Stomach (tissue), 9 donors: Measurements from ENCODE around the gene C1orf174. TPM values are rescaled to one million over a fixed set of nuclear protein-coding genes. Genes with fewer than 3 reads are reported as not detected.
A peak's percentile ranks its signal among the peaks of the same experiment; 100 is the strongest.

Experiments used
- DNase-seq, 2 donors: peaks; one replicate each; pipeline versions ENCODE4 v3.0.0 to v3.0.0-alpha.2; 2013 to 2019
- H3K27ac ChIP-seq, 5 donors: fragments of 200-600 bp in 4 of 5; sonication (generic) in 4 of 5; one replicate each; pipeline ENCODE4 v1.5.1; 2013 to 2019; ENCODE audit warnings: mild to moderate bottlenecking in 1 of 5, moderate library complexity in 1 of 5
- H3K27me3 ChIP-seq, 3 donors: fragments of 200-600 bp; sonication (generic); one replicate each; pipeline ENCODE4 v1.5.1; 2017 to 2019; ENCODE audit warnings: mixed run types in 1 of 3
- H3K36me3 ChIP-seq, 4 donors: fragments of 200-600 bp; sonication (generic); 1 replicate in 3 of 4; 2 replicates in 1 of 4; pipeline ENCODE4 v1.5.1; 2016 to 2019
- H3K4me1 ChIP-seq, 4 donors: fragments of 200-600 bp; sonication (generic); one replicate each; pipeline ENCODE4 v1.5.1; 2016 to 2019
- H3K4me3 ChIP-seq, 4 donors: fragments of 200-600 bp; sonication (generic) in 3 of 4; one replicate each; pipeline ENCODE4 v1.5.1; 2016 to 2019; ENCODE audit warnings: mild to moderate bottlenecking in 1 of 4
- H3K9me3 ChIP-seq, 4 donors: fragments of 200-600 bp; sonication (generic); one replicate each; pipeline ENCODE4 v1.5.1; 2016 to 2019
- EP300 ChIP-seq: sonication (generic); formaldehyde crosslinking; IDR thresholded peaks from one replicate; pipeline ENCODE4 v1.6.1; 2017; ENCODE audit warnings: antibody characterized with exemption
- POLR2A ChIP-seq, 4 donors: fragments of 450-650 bp; IDR thresholded peaks; one replicate each; pipeline ENCODE4 v1.6.1; 2016; ENCODE audit warnings: antibody characterized with exemption in 4 of 4, control low read depth in 2 of 4, mild to moderate bottlenecking in 1 of 4, moderate library complexity in 1 of 4
- POLR2AphosphoS5 ChIP-seq, 3 donors: sonication (generic); formaldehyde crosslinking; IDR thresholded peaks; one replicate each; pipeline ENCODE4 v1.6.1; 2016; ENCODE audit warnings: antibody characterized with exemption in 3 of 3
- WGBS, 5 donors: extraction: QIAGEN DNeasy Blood & Tissue Kit in 3 of 5; methylation state at CpG; one replicate each; pipeline versions ENCODE4 v1.1.5 to v1.1.7; 2013 to 2018; 5-methylcytosine and 5-hydroxymethylcytosine counted together
- intact Hi-C: fragments of 100-400 bp; cut with DNase I; formaldehyde crosslinking; loops from one replicate; pipeline ENCODE4 v1.15.1; 2023; ENCODE audit warnings: low total_unique reads
- polyA plus RNA-seq, 3 donors: library from polyadenylated mRNA; stranded (reverse); fragments of 200-250 nt; gene quantifications; one replicate each; pipeline ENCODE4 v1.2.3, GENCODE V29; 2013
- total RNA-seq, 5 donors: library from RNA; depleted of rRNA; stranded (reverse); fragments of >200 nt; gene quantifications; one replicate each; pipeline versions ENCODE4 v1.1.0 to v1.2.3, GENCODE V29; 2014 to 2016
- TF ChIP-seq, protein P1 (sequence below), 7 experiments: fragments of 450-650 bp in 4 of 7; fragments of 200-600 bp in 3 of 7; sonication (generic) in 3 of 7; IDR thresholded peaks; one replicate each; pipeline ENCODE4 v1.5.1; 2016 to 2019; ENCODE audit warnings: antibody characterized with exemption in 7 of 7, control low read depth in 2 of 7, mild to moderate bottlenecking in 1 of 7
- donor health status: healthy with polysubstance abuse.
- donor health status: Bipolar disorder and iron deficiency.
- donor health status: healthy.

C1orf174 gene
- total and polyA plus RNA-seq, 8 donors: 13.1 to 124 (median 18.2) TPM

DNA sequence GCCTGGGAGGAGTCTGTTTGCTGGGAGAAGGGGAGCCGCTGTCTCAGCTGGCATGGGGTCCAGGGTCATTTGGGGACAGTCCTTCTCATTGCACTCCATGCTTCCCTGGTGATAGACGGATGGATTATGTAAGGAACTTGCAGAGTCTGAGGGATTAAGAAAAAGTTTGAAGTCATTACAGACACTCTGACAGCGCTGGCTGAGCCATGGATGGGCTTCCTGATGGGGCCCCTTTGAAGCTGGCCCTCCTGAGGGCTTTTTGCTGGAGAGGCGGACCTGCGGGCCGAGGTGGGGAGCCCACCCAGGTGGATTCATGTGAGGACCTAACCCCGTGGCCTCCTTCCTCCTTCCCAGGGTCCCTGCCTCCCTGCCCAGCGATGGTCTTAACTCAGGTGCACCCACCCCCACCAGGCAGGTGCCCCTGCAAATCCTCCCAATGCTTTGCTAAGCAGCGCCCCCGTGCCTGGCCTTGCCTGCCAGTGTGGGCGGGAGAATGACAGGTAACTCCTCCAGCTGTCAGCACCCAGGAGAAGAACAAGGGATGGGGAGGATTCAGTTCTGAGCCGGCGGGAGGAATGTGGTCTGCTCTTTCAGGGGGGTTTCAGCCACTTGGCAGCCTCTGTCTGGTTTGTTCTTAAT lies 24.2 kb upstream of the C1orf174 start:
- intact Hi-C loops: no loop called here
- no peaks in the 10 kb centered on the region for H3K9me3 ChIP-seq
- WGBS, 5 donors: 42 to 75% (median 46%) methylated on average over 10 to 13 of the region's 13 CpGs
- DNase-seq: no peak
- H3K36me3 ChIP-seq: no peaks in the 10 kb centered on the region
- H3K4me3 ChIP-seq: no peak overlapping the region
- peaks cover 0 to 14% (median 6%) of the 10 kb centered on the region in 4 donors for H3K4me1 ChIP-seq
- TF ChIP-seq EP300 (no peak), POLR2AphosphoS5 (IDR thresholded peaks at IDR 0.05) (no peak), POLR2A (IDR thresholded peaks at IDR 0.05) (no peak)
- TF ChIP-seq, protein P1, sequence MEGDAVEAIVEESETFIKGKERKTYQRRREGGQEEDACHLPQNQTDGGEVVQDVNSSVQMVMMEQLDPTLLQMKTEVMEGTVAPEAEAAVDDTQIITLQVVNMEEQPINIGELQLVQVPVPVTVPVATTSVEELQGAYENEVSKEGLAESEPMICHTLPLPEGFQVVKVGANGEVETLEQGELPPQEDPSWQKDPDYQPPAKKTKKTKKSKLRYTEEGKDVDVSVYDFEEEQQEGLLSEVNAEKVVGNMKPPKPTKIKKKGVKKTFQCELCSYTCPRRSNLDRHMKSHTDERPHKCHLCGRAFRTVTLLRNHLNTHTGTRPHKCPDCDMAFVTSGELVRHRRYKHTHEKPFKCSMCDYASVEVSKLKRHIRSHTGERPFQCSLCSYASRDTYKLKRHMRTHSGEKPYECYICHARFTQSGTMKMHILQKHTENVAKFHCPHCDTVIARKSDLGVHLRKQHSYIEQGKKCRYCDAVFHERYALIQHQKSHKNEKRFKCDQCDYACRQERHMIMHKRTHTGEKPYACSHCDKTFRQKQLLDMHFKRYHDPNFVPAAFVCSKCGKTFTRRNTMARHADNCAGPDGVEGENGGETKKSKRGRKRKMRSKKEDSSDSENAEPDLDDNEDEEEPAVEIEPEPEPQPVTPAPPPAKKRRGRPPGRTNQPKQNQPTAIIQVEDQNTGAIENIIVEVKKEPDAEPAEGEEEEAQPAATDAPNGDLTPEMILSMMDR (IDR thresholded peaks at IDR 0.05): no peak
- H3K27ac ChIP-seq: no peak overlapping the region
- peaks cover 0 to 19% (median 0%) of the 10 kb centered on the region in 3 donors for H3K27me3 ChIP-seq

DNA sequence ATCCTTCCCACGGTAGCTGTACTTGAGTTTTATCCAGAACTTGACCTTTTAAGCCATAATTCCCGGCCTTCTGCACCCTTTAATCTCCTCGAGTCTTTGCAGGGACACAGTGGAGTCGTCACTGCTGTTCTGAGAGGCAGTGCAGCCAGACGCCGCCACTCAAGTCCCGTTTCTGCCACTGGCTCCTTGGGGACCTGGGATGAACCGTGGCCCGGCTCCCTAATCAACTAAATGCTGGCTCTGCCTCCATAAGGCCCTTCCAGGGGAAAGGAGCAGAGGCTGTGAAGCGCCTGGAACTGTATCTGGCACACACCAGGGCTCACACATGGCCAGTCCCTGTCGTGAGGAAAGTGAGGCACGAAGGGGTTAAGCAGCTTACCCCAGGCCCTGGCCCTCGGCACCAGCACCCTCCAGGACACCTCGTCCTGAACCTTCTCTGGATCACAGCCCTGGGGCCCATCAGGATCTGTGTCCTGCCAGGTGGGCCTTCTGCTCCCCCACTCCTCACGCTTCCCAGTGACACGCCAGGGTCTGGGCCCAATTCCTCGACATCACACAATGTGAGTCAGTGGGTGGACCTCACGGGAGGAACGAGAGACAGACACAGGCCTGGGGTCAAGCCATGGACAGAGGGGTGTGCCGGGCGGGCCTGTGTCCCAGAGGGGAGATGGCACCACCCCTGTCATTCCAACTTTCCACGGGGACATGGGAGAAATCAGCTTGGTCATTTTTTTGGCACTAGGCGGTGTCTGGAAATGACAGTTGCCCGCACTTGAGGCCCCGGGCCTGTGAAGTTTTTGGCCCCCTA lies 23.5 kb upstream of the C1orf174 start:
- H3K27ac ChIP-seq: no peak overlapping the region
- H3K27me3 ChIP-seq: peaks cover 0 to 26% (median 0%) of the 10 kb centered on the region in 3 donors
- H3K9me3 ChIP-seq: no peaks in the 10 kb centered on the region
- H3K36me3 ChIP-seq: no peaks in the 10 kb centered on the region
- no peak overlapping the region for H3K4me3 ChIP-seq
- DNase-seq: no peak
- H3K4me1 ChIP-seq: peaks cover 0 to 14% (median 6%) of the 10 kb centered on the region in 4 donors
- TF ChIP-seq, protein P1 (IDR thresholded peaks at IDR 0.05): no peak
- TF ChIP-seq POLR2A (IDR thresholded peaks at IDR 0.05) (no peak), EP300 (no peak), POLR2AphosphoS5 (IDR thresholded peaks at IDR 0.05) (no peak)
- 69 to 77% (median 76%) methylated on average over 15 to 25 of the region's 25 CpGs for WGBS, 5 donors
- intact Hi-C loops: no loop called here

DNA sequence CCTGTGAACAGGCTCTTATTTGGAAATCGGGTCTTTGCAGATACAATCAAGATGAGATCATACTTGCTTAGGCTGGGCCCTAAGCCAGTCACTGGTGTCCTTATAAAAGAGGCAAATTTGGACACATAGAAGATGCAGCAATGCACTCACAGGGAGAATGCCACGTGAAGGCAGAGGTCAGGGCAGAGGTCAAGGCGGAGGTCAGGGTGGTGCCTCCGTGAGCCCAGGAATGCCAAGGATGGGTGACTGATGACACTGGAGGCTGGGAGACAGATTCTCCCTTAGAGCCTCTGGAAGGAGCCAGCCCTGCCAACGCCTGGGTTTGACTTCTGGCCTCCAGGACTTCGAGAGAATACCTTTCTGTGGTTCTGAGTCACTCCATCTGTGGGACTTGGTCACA lies 22.8 kb upstream of the C1orf174 start:
- intact Hi-C loops: no loop called here
- H3K36me3 ChIP-seq: no peaks in the 10 kb centered on the region
- DNase-seq: no peak
- TF ChIP-seq, protein P1 (IDR thresholded peaks at IDR 0.05): no peak
- TF ChIP-seq EP300 (no peak), POLR2A (IDR thresholded peaks at IDR 0.05) (no peak), POLR2AphosphoS5 (IDR thresholded peaks at IDR 0.05) (no peak)
- H3K4me1 ChIP-seq: peaks cover 0 to 14% (median 6%) of the 10 kb centered on the region in 4 donors
- 64 to 73% (median 67%) methylated on average over 6 of the region's 6 CpGs for WGBS, 5 donors
- no peaks in the 10 kb centered on the region for H3K9me3 ChIP-seq
- H3K27ac ChIP-seq: no peak overlapping the region
- H3K27me3 ChIP-seq: peaks cover 0 to 27% (median 0%) of the 10 kb centered on the region in 3 donors
- no peak overlapping the region for H3K4me3 ChIP-seq

DNA sequence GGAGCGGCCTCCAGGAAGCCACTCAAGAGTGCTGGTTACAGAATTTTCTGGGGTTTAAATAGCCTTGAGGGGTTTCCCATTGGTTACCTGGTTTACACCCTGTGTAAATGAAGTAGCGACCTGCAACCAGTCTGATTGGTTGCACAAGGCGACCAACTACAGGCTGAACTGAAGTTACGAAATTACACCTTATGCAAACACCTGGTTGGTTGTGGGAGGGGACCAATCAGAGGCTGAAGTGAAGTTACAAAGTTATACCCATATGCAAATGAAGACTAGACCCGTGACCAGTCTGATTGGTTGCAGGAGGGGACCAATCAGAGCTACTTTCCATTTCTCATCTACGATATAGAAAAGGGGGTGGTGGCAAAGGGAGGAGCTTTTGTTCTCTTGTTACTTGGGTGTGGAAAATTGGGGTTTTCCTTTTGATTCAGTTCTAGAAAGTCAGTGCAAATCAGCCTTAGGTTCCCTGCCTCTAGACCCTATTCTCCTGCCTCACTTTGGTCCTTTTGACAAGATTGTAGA lies 22.2 kb upstream of the C1orf174 start:
- Histone ChIP-seq H3K4me3 (peak overlapping the region in 1 of 4 donors; percentile 26), H3K9me3 (no peaks in the 10 kb centered on the region), H3K27me3 (peaks cover 0 to 27% (median 0%) of the 10 kb centered on the region in 3 donors), H3K36me3 (no peaks in the 10 kb centered on the region), H3K27ac (peak overlapping the region in 1 of 5 donors; percentile 48), H3K4me1 (peaks cover 0 to 14% (median 6%) of the 10 kb centered on the region in 4 donors)
- intact Hi-C loops: no loop called here
- TF ChIP-seq POLR2A (IDR thresholded peaks at IDR 0.05) (no peak), EP300 (no peak), POLR2AphosphoS5 (IDR thresholded peaks at IDR 0.05) (no peak)
- TF ChIP-seq, protein P1 (IDR thresholded peaks at IDR 0.05): no peak
- DNase-seq: no peak
- 62 to 69% (median 66%) methylated on average over 6 of the region's 6 CpGs for WGBS, 5 donors
